IMR-90 (cell line): ENCODE measurements around the gene NPHP4. TPM values are rescaled to one million over a fixed set of nuclear protein-coding genes. Genes with fewer than 3 reads are reported as not detected.

Experiments
- ATAC-seq: fragments of 200-7000 bp; cut with Tn5 transposase; 2 replicates; pipeline ENCODE4 v1.9.1; 2020; ENCODE audit warnings: low read depth, mild to moderate bottlenecking, moderate library complexity
- BruUV-seq: library from RNA; stranded (reverse); fragments of 400-500 nt; replicated peaks from 2 replicates; lab custom pipeline; 2021; lab: Mats Ljungman, UMichigan
- CTCF ChIA-PET: fragments of 300-600 bp; formaldehyde crosslinking; extraction: SDS; loops from one replicate; lab custom pipeline; 2021; ENCODE audit warnings: antibody characterized with exemption; lab: Yijun Ruan, JAX
- POLR2A ChIA-PET: fragments of 300-600 bp; sonication (Branson Sonifier 250); formaldehyde crosslinking; loops from one replicate; lab custom pipeline; 2022; ENCODE audit warnings: antibody characterized with exemption; ENCODE audit not compliant: unreplicated experiment; lab: Charles Lee
- DNase-seq: peaks from one replicate; pipeline ENCODE4 v3.0.0; 2013
- H2AFZ ChIP-seq: replicated peaks from 2 replicates; pipeline ENCODE3; 2013; ENCODE audit warnings: low read length, mild to moderate bottlenecking; ENCODE audit not compliant: poor library complexity
- H2AK5ac ChIP-seq: 2 replicates; pipeline ENCODE4 v1.6.1; 2013; ENCODE audit warnings: low read depth, low read length, inconsistent platforms
- H2AK9ac ChIP-seq: replicated peaks from 2 replicates; pipeline ENCODE3; 2013; ENCODE audit warnings: mild to moderate bottlenecking, low read depth, low read length, moderate library complexity; ENCODE audit not compliant: poor library complexity
- H2BK120ac ChIP-seq: 2 replicates; pipeline ENCODE4 v1.6.1; 2013; ENCODE audit warnings: low read depth, low read length, inconsistent platforms
- H2BK15ac ChIP-seq: 3 replicates; pipeline ENCODE4 v1.6.1; 2013; ENCODE audit warnings: low read depth, low read length, inconsistent platforms
- H2BK20ac ChIP-seq: 2 replicates; pipeline ENCODE4 v1.6.1; 2013; ENCODE audit warnings: low read depth, mild to moderate bottlenecking, inconsistent platforms, low read length, moderate library complexity
- H2BK5ac ChIP-seq: 2 replicates; pipeline ENCODE4 v1.6.1; 2013; ENCODE audit warnings: mild to moderate bottlenecking, low read depth, low read length, inconsistent platforms; ENCODE audit not compliant: poor library complexity, severe bottlenecking
- H3K14ac ChIP-seq: replicated peaks from 2 replicates; pipeline ENCODE4 v1.6.1; 2013; ENCODE audit warnings: low read depth, low read length, inconsistent platforms
- H3K18ac ChIP-seq: 2 replicates; pipeline ENCODE4 v1.6.1; 2013; ENCODE audit warnings: low read depth, low read length, control low read depth
- H3K23ac ChIP-seq: 2 replicates; pipeline ENCODE4 v1.6.1; 2013; ENCODE audit warnings: low read depth, low read length, inconsistent platforms
- H3K27ac ChIP-seq: 2 replicates; pipeline ENCODE4 v1.5.1; 2013; ENCODE audit warnings: mild to moderate bottlenecking, control low read depth, low read length; ENCODE audit not compliant: insufficient read depth
- H3K27me3 ChIP-seq: 2 replicates; pipeline ENCODE4 v1.6.1; 2013; ENCODE audit warnings: low read length; ENCODE audit not compliant: control insufficient read depth, insufficient read depth
- H3K36me3 ChIP-seq: 2 replicates; pipeline ENCODE4 v1.6.1; 2013; ENCODE audit warnings: low read length, mixed read lengths; ENCODE audit not compliant: control insufficient read depth, insufficient read depth
- H3K4ac ChIP-seq: 2 replicates; pipeline ENCODE4 v1.6.1; 2013; ENCODE audit warnings: low read depth, low read length, inconsistent platforms
- H3K4me1 ChIP-seq: 2 replicates; pipeline ENCODE4 v1.6.1; 2013; ENCODE audit warnings: low read length, mixed read lengths; ENCODE audit not compliant: control insufficient read depth, insufficient read depth
- H3K4me2 ChIP-seq: 2 replicates; pipeline ENCODE4 v1.6.1; 2013; ENCODE audit warnings: low read depth, mild to moderate bottlenecking, control low read depth, low read length, moderate library complexity
- H3K4me3 ChIP-seq: 2 replicates; pipeline ENCODE4 v1.5.1; 2013; ENCODE audit warnings: low read depth, mild to moderate bottlenecking, control low read depth, low read length, moderate library complexity; ENCODE audit not compliant: insufficient read depth
- H3K56ac ChIP-seq: 2 replicates; pipeline ENCODE4 v1.6.1; 2013; ENCODE audit warnings: low read length, inconsistent platforms; ENCODE audit not compliant: insufficient read depth; ENCODE audit errors: extremely low read depth
- H3K79me1 ChIP-seq, 2 experiments: 2 replicates each; pipeline ENCODE4 v1.6.1; 2013; ENCODE audit warnings: low read length in 2 of 2, inconsistent platforms in 1 of 2, low read depth in 1 of 2
- H3K9ac ChIP-seq: 2 replicates; pipeline ENCODE4 v1.6.1; 2013; ENCODE audit warnings: low read depth, low read length, control low read depth
- H3K9me1 ChIP-seq: 2 replicates; pipeline ENCODE4 v1.6.1; 2013; ENCODE audit warnings: low read length, inconsistent platforms; ENCODE audit not compliant: insufficient read depth
- H3K9me3 ChIP-seq: 2 replicates; pipeline ENCODE4 v1.6.1; 2013; ENCODE audit warnings: low read length; ENCODE audit not compliant: control insufficient read depth, insufficient read depth
- H4K20me1 ChIP-seq: 2 replicates; pipeline ENCODE4 v1.6.1; 2013; ENCODE audit warnings: low read length, inconsistent platforms; ENCODE audit not compliant: insufficient read depth
- H4K5ac ChIP-seq: 2 replicates; pipeline ENCODE4 v1.6.1; 2013; ENCODE audit warnings: mild to moderate bottlenecking, low read depth, low read length, control low read depth
- H4K8ac ChIP-seq, 2 experiments: 2 replicates each; pipeline ENCODE4 v1.6.1; 2013; ENCODE audit warnings: low read depth in 2 of 2, low read length in 2 of 2, control low read depth in 1 of 2, inconsistent platforms in 1 of 2
- H4K91ac ChIP-seq: 2 replicates; pipeline ENCODE4 v1.6.1; 2013; ENCODE audit warnings: low read depth, low read length, inconsistent platforms; ENCODE audit not compliant: insufficient read depth
- BHLHE40 ChIP-seq: fragments of 150-350 bp; IDR thresholded peaks from 2 replicates; pipeline ENCODE4 v1.6.1; 2016; ENCODE audit warnings: mild to moderate bottlenecking, low read depth, low read length
- CEBPB ChIP-seq: IDR thresholded peaks from 2 replicates; pipeline ENCODE4 v1.6.1; 2012; ENCODE audit warnings: low read depth, low read length, improper control_type of control experiment
- CHD1 ChIP-seq: IDR thresholded peaks from 2 replicates; pipeline ENCODE4 v1.6.1; 2012; ENCODE audit warnings: low read depth, low read length, improper control_type of control experiment
- CTCF ChIP-seq: conservative IDR thresholded peaks from 2 replicates; pipeline ENCODE4 v1.5.1; 2012; ENCODE audit warnings: mild to moderate bottlenecking, low read depth, low read length, improper control_type of control experiment
- FOS ChIP-seq: fragments of 150-350 bp; IDR thresholded peaks from 2 replicates; pipeline ENCODE4 v1.6.1; 2016; ENCODE audit warnings: low read depth, low read length
- MAFK ChIP-seq: IDR thresholded peaks from 2 replicates; pipeline ENCODE4 v1.6.1; 2012; ENCODE audit warnings: low read depth, low read length, improper control_type of control experiment
- MAZ ChIP-seq: IDR thresholded peaks from 2 replicates; pipeline ENCODE4 v1.6.1; 2012; ENCODE audit warnings: low read depth, mild to moderate bottlenecking, low read length, improper control_type of control experiment, moderate library complexity, borderline replicate concordance
- MXI1 ChIP-seq: IDR thresholded peaks from 2 replicates; pipeline ENCODE4 v1.6.1; 2012; ENCODE audit warnings: low read depth, mild to moderate bottlenecking, low read length, moderate library complexity, borderline replicate concordance
- NFE2L2 ChIP-seq: fragments of 150-350 bp; IDR thresholded peaks from 2 replicates; pipeline ENCODE4 v1.6.1; 2016; ENCODE audit warnings: low read depth, mild to moderate bottlenecking, low read length
- POLR2A ChIP-seq: IDR thresholded peaks from 2 replicates; pipeline ENCODE4 v1.6.1; 2012; ENCODE audit warnings: mild to moderate bottlenecking, low read depth, low read length
- RAD21 ChIP-seq: IDR thresholded peaks from 2 replicates; pipeline ENCODE4 v1.6.1; 2012; ENCODE audit warnings: low read length, improper control_type of control experiment
- RCOR1 ChIP-seq: IDR thresholded peaks from 2 replicates; pipeline ENCODE4 v1.6.1; 2012; ENCODE audit warnings: mild to moderate bottlenecking, low read length, improper control_type of control experiment; ENCODE audit not compliant: insufficient replicate concordance
- RFX5 ChIP-seq: IDR thresholded peaks from 2 replicates; pipeline ENCODE4 v1.8.0; 2012; ENCODE audit warnings: low read depth, mild to moderate bottlenecking, low read length, moderate library complexity
- SMC3 ChIP-seq: fragments of 150-350 bp; IDR thresholded peaks from 2 replicates; pipeline ENCODE4 v1.6.1; 2016; ENCODE audit warnings: low read depth, mild to moderate bottlenecking, antibody characterized with exemption, low read length, moderate library complexity
- USF2 ChIP-seq: fragments of 150-350 bp; IDR thresholded peaks from 2 replicates; pipeline ENCODE4 v1.6.1; 2017; ENCODE audit warnings: mild to moderate bottlenecking, antibody characterized with exemption, low read length, low read depth
- WGBS, 2 experiments: methylation state at CpG; one replicate each; pipeline versions ENCODE4 v1.1.5 to v1.1.7; 2013; ENCODE audit warnings: missing lambda C conversion rate in 2 of 2; ENCODE audit not compliant: insufficient read length in 1 of 2; ENCODE audit errors: extremely low coverage in 2 of 2; 5-methylcytosine and 5-hydroxymethylcytosine counted together
- dilution Hi-C: fragments of 300-500 bp; cut with HindIII; formaldehyde crosslinking; loops from one replicate; pipeline ENCODE4 v1.14.3; 2018; ENCODE audit warnings: low sequenced_read_pairs; ENCODE audit not compliant: unreplicated experiment
- in situ Hi-C: fragments of 300-500 bp; cut with MboI; formaldehyde crosslinking; loops from 3 replicates; pipeline ENCODE4 v1.14.3; 2019; ENCODE audit warnings: low sequenced_read_pairs, inconsistent platforms, mixed read lengths
- intact Hi-C: fragments of 100-400 bp; cut with micrococcal nuclease; formaldehyde crosslinking; loops from 2 replicates; pipeline ENCODE4 v1.10.0; 2022
- polyA plus RNA-seq, 3 experiments: library from polyadenylated mRNA; depleted of rRNA; stranded (reverse); fragments of >200 nt; gene quantifications; 2 replicates each; pipeline ENCODE4 v1.2.3, GENCODE V29; 2012; ENCODE audit warnings: low replicate concordance in 1 of 3
- total RNA-seq: library from RNA; depleted of rRNA; stranded (reverse); fragments of >200 nt; gene quantifications from 2 replicates; pipeline ENCODE4 v1.2.3, GENCODE V29; 2012

The NPHP4 gene
- total and polyA plus RNA-seq, 2 of the 4 experiments (the other 2 are of a cell fraction), result 2.0 to 5.5 TPM

DNA sequence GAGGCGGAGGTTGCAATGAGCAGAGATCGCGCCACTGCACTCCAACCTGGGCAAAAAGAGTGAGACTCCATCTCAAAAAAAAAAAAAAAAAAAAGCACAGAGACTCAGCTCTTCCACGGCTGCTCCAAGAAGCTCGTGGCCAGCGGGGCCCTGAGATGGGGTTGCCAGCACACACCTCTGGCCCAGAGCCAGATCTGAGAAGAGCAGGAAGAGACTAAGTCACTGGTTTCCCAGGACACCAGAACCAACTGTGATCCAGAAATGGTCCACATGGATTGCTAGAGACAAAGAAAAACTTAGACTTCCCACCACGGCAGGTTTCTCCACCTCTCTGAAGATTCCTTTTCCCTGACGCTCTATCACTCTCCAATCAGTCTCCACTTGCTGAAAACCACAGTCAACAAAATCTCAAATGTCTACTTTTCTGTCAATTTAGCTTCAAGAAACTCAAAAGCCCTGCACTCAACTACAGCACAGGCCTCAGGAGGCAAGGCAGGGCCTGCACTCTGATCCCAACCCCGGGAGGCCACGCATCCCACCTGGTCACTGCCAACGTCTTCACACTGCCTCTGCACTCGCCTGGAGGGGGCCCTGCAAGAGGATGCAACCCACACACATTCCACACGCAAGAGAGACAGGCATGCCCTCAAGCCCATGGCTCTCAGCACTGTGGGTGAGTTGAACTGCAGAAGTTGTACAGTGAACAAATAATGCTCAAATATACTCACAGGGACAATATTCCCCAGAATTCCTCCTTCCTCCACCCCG lies 79.0 kb downstream of the NPHP4 start:
- Histone ChIP-seq H2AK5ac (no peak overlapping the region), H2BK15ac (no peak overlapping the region), H3K27ac (no peak overlapping the region), H3K36me3 (no peaks in the 10 kb centered on the region), H2BK5ac (no peak overlapping the region), H2AFZ (no peak overlapping the region), H3K79me1 (no peaks in the 10 kb centered on the region), H4K20me1 (peaks cover 3% of the 10 kb centered on the region; the same call in 1 of the 2 replicates), H3K27me3 (no peaks in the 10 kb centered on the region), H3K9me1 (no peaks in the 10 kb centered on the region), H3K4me3 (no peak overlapping the region), H3K9ac (no peak overlapping the region), H3K14ac (no peak overlapping the region), H3K23ac (no peak overlapping the region), H2BK120ac (no peak overlapping the region), H3K9me3 (no peaks in the 10 kb centered on the region), H4K8ac (no peak overlapping the region), H3K4me1 (peaks cover 5% of the 10 kb centered on the region), H3K56ac (no peak overlapping the region), H4K5ac (no peak overlapping the region), H2BK20ac (no peak overlapping the region), H2AK9ac (no peak overlapping the region), H3K18ac (no peak overlapping the region), H4K91ac (no peak overlapping the region), H3K4me2 (no peak overlapping the region), H3K4ac (no peak overlapping the region)
- no CpG with 5 or more reads among the region's 14 CpGs for WGBS, 2 experiments
- ChIA-PET POLR2A (no interaction called here), CTCF (no interaction called here)
- dilution Hi-C loops (no loop called here), in situ Hi-C loops (loop anchor here (25.0 kb wide), 1 partner anchor 2001 kb away; the partner anchor contains the start of gene C1orf174), intact Hi-C loops (no loop called here)
- peak; percentile 48 for ATAC-seq
- no TSS peak for BruUV-seq
- DNase-seq, result peak; percentile 34
- no peak for TF ChIP-seq CTCF
- TF ChIP-seq CHD1, result no peak
- TF ChIP-seq FOS, result no peak
- TF ChIP-seq CEBPB, result no peak
- TF ChIP-seq RFX5, result no peak
- no peak for TF ChIP-seq SMC3
- no peak for TF ChIP-seq MAZ
- no peak for TF ChIP-seq NFE2L2
- TF ChIP-seq RCOR1, result no peak
- TF ChIP-seq POLR2A, result no peak
- TF ChIP-seq MAFK, result no peak
- no peak for TF ChIP-seq RAD21
- no peak for TF ChIP-seq USF2
- no peak for TF ChIP-seq BHLHE40
- no peak for TF ChIP-seq MXI1
